ENCODE results near the gene ZXDC.

DNA sequence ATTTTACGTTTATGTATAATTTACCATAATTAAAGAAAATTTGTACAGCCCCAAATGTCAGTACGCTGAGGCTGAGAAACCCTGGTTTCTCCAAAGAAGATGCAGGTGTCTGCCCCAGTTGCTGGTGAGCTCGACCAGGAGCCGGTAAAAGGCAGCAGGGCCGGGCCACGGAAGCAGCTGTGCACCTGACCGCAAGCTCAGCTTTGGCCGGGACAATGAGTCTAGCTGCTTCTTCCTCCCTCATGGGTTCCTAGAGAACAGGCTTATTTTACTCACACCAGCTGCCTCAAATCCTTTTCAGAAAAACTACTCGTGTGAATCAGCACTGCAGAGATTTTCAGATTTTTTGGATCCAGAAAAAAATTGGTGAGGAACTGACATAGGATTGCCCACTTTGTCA is 18.0 kb upstream of the ZXDC start:
- TF ChIP-seq, protein P1, sequence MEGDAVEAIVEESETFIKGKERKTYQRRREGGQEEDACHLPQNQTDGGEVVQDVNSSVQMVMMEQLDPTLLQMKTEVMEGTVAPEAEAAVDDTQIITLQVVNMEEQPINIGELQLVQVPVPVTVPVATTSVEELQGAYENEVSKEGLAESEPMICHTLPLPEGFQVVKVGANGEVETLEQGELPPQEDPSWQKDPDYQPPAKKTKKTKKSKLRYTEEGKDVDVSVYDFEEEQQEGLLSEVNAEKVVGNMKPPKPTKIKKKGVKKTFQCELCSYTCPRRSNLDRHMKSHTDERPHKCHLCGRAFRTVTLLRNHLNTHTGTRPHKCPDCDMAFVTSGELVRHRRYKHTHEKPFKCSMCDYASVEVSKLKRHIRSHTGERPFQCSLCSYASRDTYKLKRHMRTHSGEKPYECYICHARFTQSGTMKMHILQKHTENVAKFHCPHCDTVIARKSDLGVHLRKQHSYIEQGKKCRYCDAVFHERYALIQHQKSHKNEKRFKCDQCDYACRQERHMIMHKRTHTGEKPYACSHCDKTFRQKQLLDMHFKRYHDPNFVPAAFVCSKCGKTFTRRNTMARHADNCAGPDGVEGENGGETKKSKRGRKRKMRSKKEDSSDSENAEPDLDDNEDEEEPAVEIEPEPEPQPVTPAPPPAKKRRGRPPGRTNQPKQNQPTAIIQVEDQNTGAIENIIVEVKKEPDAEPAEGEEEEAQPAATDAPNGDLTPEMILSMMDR (IDR thresholded peaks at IDR 0.05; ENCODE audit: low read depth, low read length, poor library complexity, severe bottlenecking) = no peak
- TF ChIP-seq EZH2phosphoT487 (IDR thresholded peaks at IDR 0.05; ENCODE audit: borderline replicate concordance, low read length) = no peak

Data from DOHH2 (cell line).